GM12878 (cell line): ENCODE results near the gene MT4. TPM values are rescaled to one million over a fixed set of nuclear protein-coding genes. Genes with fewer than 3 reads are reported as not detected.

Experiments
- BACH1 ChIP-seq: fragments of 450-650 bp; IDR thresholded peaks from 2 replicates; pipeline ENCODE4 v1.6.1; 2017; ENCODE audit warnings: mild to moderate bottlenecking, borderline replicate concordance
- CEBPB ChIP-seq, 2 experiments: fragments of 150-350 bp in 1 of 2; IDR thresholded peaks; 2 replicates each; pipeline ENCODE4 v1.6.1; 2012 to 2014; ENCODE audit warnings: low read depth in 2 of 2, low read length in 2 of 2, borderline replicate concordance in 1 of 2, inconsistent platforms in 1 of 2
- JUNB ChIP-seq: IDR thresholded peaks from 2 replicates; pipeline ENCODE4 v1.6.1; 2016; ENCODE audit warnings: antibody characterized with exemption, mild to moderate bottlenecking
- PAX8 ChIP-seq: fragments of 450-650 bp; IDR thresholded peaks from 2 replicates; pipeline ENCODE4 v1.6.1; 2017; ENCODE audit warnings: mild to moderate bottlenecking, moderate library complexity
- POLR2A ChIP-seq: IDR thresholded peaks from 2 replicates; pipeline ENCODE4 v1.6.1; 2011; ENCODE audit warnings: low read depth, mild to moderate bottlenecking, low read length
- POU2F2 ChIP-seq: IDR thresholded peaks from 3 replicates; pipeline ENCODE4 v1.6.1; 2011; ENCODE audit warnings: low read depth, mild to moderate bottlenecking, low read length, borderline replicate concordance
- RAD21 ChIP-seq: IDR thresholded peaks from 2 replicates; pipeline ENCODE4 v1.6.1; 2011; ENCODE audit warnings: mild to moderate bottlenecking, low read depth, low read length, moderate library complexity; ENCODE audit not compliant: insufficient read depth
- RBBP5 ChIP-seq: fragments of 200-600 bp; sonication (generic); conservative IDR thresholded peaks from 2 replicates; pipeline ENCODE4 v1.6.1; 2016
- RFX5 ChIP-seq: IDR thresholded peaks from 2 replicates; pipeline ENCODE4 v1.6.1; 2011; ENCODE audit warnings: low read depth, low read length, improper control_type of control experiment
- SUPT20H ChIP-seq: IDR thresholded peaks from 2 replicates; pipeline ENCODE4 v1.6.1; 2011; ENCODE audit warnings: low read depth, mild to moderate bottlenecking, low read length, moderate library complexity, borderline replicate concordance; ENCODE audit not compliant: control insufficient read depth
- polyA plus RNA-seq, 11 experiments: library from polyadenylated mRNA; depleted of rRNA in 4 of 11; unstranded in 6 of 11; stranded (reverse) in 5 of 11; fragments of >200 nt; fragmentation: Nextera tagmentation in 4 of 11; fragmentation: Illumina TruSeq in 1 of 11; extraction: Ambion mirVana in 4 of 11; extraction: Trizol in 1 of 11; gene quantifications; 1 replicate in 1 of 11; 2 replicates in 10 of 11; pipeline versions ENCODE4 v1.2.1 to v1.2.3, GENCODE V29; 2011 to 2016; ENCODE audit warnings: inconsistent platforms in 2 of 11, missing spikeins in 2 of 11, low read depth in 1 of 11
- total RNA-seq, 4 experiments: library from RNA; depleted of rRNA in 3 of 4; stranded (reverse); fragments of >200 nt in 3 of 4; fragmentation: Illumina TruSeq in 1 of 4; extraction: Trizol in 1 of 4; gene quantifications; 2 replicates each; pipeline versions ENCODE4 v1.2.1 to v1.2.3, GENCODE V29; 2013 to 2021
- TF ChIP-seq, protein P1 (sequence below): fragments of 450-650 bp; IDR thresholded peaks from 2 replicates; pipeline ENCODE4 v1.6.1; 2017; ENCODE audit warnings: mild to moderate bottlenecking, moderate library complexity
- TF ChIP-seq, protein P2 (sequence below): fragments of 450-650 bp; IDR thresholded peaks from 2 replicates; pipeline ENCODE4 v1.6.1; 2014; ENCODE audit warnings: mild to moderate bottlenecking
- TF ChIP-seq, protein P3 (sequence below): IDR thresholded peaks from 2 replicates; pipeline ENCODE4 v1.6.1; 2012; ENCODE audit warnings: low read depth, low read length, improper control_type of control experiment
- TF ChIP-seq, protein P4 (sequence below): IDR thresholded peaks from 2 replicates; pipeline ENCODE4 v1.6.1; 2011; ENCODE audit warnings: borderline replicate concordance, low read depth, mild to moderate bottlenecking, moderate library complexity, low read length; ENCODE audit not compliant: insufficient read depth, poor library complexity, severe bottlenecking
- TF ChIP-seq, protein P5 (sequence below): fragments of 450-650 bp; conservative IDR thresholded peaks from 2 replicates; pipeline ENCODE4 v1.6.1; 2017; ENCODE audit warnings: mild to moderate bottlenecking, moderate library complexity
- TF ChIP-seq, protein P6 (sequence below): fragments of 450-650 bp; IDR thresholded peaks from 2 replicates; pipeline ENCODE4 v1.6.1; 2017; ENCODE audit warnings: mild to moderate bottlenecking

The MT4 gene
- total and polyA plus RNA-seq, 10 of the 15 experiments (the other 5 are each of a cell fraction or from before 2014, with no cell fraction given), result not detected

DNA sequence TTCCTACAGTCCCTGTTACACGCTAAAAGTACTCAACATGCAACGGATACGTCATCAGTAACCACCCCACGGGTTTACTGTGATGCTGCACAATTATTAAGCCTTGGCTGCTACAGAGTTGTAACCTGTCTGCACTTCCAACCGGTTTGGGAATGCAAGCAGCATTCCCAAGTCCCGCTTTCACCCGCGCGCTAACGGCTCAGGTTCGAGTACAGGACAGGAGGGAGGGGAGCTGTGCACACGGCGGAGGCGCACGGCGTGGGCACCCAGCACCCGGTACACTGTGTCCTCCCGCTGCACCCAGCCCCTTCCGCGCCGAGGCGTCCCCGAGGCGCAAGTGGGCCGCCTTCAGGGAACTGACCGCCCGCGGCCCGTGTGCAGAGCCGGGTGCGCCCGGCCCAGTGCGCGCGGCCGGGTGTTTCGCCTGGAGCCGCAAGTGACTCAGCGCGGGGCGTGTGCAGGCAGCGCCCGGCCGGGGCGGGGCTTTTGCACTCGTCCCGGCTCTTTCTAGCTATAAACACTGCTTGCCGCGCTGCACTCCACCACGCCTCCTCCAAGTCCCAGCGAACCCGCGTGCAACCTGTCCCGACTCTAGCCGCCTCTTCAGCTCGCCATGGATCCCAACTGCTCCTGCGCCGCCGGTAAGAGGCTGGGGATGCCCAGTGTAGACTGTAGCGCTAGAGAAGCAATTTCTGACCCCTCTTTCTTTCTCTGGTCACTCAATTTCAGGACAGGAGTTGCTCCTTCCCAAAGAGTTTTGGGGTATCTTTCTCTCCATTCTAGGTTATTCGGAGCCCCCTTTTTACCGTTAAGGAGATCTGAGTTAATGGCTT, 43.4 kb downstream of the MT4 start, which contains the start of gene MT2A (continued):
- TF ChIP-seq, protein P1, sequence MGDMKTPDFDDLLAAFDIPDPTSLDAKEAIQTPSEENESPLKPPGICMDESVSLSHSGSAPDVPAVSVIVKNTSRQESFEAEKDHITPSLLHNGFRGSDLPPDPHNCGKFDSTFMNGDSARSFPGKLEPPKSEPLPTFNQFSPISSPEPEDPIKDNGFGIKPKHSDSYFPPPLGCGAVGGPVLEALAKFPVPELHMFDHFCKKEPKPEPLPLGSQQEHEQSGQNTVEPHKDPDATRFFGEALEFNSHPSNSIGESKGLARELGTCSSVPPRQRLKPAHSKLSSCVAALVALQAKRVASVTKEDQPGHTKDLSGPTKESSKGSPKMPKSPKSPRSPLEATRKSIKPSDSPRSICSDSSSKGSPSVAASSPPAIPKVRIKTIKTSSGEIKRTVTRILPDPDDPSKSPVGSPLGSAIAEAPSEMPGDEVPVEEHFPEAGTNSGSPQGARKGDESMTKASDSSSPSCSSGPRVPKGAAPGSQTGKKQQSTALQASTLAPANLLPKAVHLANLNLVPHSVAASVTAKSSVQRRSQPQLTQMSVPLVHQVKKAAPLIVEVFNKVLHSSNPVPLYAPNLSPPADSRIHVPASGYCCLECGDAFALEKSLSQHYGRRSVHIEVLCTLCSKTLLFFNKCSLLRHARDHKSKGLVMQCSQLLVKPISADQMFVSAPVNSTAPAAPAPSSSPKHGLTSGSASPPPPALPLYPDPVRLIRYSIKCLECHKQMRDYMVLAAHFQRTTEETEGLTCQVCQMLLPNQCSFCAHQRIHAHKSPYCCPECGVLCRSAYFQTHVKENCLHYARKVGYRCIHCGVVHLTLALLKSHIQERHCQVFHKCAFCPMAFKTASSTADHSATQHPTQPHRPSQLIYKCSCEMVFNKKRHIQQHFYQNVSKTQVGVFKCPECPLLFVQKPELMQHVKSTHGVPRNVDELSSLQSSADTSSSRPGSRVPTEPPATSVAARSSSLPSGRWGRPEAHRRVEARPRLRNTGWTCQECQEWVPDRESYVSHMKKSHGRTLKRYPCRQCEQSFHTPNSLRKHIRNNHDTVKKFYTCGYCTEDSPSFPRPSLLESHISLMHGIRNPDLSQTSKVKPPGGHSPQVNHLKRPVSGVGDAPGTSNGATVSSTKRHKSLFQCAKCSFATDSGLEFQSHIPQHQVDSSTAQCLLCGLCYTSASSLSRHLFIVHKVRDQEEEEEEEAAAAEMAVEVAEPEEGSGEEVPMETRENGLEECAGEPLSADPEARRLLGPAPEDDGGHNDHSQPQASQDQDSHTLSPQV, result no peak
- TF ChIP-seq, protein P2, sequence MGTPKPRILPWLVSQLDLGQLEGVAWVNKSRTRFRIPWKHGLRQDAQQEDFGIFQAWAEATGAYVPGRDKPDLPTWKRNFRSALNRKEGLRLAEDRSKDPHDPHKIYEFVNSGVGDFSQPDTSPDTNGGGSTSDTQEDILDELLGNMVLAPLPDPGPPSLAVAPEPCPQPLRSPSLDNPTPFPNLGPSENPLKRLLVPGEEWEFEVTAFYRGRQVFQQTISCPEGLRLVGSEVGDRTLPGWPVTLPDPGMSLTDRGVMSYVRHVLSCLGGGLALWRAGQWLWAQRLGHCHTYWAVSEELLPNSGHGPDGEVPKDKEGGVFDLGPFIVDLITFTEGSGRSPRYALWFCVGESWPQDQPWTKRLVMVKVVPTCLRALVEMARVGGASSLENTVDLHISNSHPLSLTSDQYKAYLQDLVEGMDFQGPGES, result no peak
- TF ChIP-seq POU2F2 (no peak), POLR2A (peak; percentile 67), BACH1 (peak; percentile 89; the same call in 1 of the 2 replicates), PAX8 (no peak), RBBP5 (no peak), JUNB (no peak), SUPT20H (no peak), RAD21 (no peak), CEBPB (IDR thresholded peaks at IDR 0.05; ENCODE audit: borderline replicate concordance in 1 of 2, low read depth in 2 of 2, low read length in 2 of 2) (no peak), RFX5 (no peak)
- TF ChIP-seq, protein P3, sequence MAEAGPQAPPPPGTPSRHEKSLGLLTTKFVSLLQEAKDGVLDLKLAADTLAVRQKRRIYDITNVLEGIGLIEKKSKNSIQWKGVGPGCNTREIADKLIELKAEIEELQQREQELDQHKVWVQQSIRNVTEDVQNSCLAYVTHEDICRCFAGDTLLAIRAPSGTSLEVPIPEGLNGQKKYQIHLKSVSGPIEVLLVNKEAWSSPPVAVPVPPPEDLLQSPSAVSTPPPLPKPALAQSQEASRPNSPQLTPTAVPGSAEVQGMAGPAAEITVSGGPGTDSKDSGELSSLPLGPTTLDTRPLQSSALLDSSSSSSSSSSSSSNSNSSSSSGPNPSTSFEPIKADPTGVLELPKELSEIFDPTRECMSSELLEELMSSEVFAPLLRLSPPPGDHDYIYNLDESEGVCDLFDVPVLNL, result peak; percentile 71; the same call in 1 of the 2 replicates
- TF ChIP-seq, protein P4, sequence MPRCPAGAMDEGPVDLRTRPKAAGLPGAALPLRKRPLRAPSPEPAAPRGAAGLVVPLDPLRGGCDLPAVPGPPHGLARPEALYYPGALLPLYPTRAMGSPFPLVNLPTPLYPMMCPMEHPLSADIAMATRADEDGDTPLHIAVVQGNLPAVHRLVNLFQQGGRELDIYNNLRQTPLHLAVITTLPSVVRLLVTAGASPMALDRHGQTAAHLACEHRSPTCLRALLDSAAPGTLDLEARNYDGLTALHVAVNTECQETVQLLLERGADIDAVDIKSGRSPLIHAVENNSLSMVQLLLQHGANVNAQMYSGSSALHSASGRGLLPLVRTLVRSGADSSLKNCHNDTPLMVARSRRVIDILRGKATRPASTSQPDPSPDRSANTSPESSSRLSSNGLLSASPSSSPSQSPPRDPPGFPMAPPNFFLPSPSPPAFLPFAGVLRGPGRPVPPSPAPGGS, result no peak
- TF ChIP-seq, protein P5, sequence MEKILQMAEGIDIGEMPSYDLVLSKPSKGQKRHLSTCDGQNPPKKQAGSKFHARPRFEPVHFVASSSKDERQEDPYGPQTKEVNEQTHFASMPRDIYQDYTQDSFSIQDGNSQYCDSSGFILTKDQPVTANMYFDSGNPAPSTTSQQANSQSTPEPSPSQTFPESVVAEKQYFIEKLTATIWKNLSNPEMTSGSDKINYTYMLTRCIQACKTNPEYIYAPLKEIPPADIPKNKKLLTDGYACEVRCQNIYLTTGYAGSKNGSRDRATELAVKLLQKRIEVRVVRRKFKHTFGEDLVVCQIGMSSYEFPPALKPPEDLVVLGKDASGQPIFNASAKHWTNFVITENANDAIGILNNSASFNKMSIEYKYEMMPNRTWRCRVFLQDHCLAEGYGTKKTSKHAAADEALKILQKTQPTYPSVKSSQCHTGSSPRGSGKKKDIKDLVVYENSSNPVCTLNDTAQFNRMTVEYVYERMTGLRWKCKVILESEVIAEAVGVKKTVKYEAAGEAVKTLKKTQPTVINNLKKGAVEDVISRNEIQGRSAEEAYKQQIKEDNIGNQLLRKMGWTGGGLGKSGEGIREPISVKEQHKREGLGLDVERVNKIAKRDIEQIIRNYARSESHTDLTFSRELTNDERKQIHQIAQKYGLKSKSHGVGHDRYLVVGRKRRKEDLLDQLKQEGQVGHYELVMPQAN, result peak; percentile 33; the same call in 1 of the 2 replicates
- TF ChIP-seq, protein P6, sequence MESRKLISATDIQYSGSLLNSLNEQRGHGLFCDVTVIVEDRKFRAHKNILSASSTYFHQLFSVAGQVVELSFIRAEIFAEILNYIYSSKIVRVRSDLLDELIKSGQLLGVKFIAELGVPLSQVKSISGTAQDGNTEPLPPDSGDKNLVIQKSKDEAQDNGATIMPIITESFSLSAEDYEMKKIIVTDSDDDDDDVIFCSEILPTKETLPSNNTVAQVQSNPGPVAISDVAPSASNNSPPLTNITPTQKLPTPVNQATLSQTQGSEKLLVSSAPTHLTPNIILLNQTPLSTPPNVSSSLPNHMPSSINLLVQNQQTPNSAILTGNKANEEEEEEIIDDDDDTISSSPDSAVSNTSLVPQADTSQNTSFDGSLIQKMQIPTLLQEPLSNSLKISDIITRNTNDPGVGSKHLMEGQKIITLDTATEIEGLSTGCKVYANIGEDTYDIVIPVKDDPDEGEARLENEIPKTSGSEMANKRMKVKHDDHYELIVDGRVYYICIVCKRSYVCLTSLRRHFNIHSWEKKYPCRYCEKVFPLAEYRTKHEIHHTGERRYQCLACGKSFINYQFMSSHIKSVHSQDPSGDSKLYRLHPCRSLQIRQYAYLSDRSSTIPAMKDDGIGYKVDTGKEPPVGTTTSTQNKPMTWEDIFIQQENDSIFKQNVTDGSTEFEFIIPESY, result no peak
